HG03135 (cell line): Measurements from ENCODE around the gene HPCAL4.

Experiments
- ATAC-seq: cut with Tn5 transposase; IDR thresholded peaks from one replicate; pipeline ENCODE4 v1.9.1; 2021; ENCODE audit warnings: mild to moderate bottlenecking, moderate library complexity; ENCODE audit not compliant: unreplicated experiment

HPCAL4 gene

DNA sequence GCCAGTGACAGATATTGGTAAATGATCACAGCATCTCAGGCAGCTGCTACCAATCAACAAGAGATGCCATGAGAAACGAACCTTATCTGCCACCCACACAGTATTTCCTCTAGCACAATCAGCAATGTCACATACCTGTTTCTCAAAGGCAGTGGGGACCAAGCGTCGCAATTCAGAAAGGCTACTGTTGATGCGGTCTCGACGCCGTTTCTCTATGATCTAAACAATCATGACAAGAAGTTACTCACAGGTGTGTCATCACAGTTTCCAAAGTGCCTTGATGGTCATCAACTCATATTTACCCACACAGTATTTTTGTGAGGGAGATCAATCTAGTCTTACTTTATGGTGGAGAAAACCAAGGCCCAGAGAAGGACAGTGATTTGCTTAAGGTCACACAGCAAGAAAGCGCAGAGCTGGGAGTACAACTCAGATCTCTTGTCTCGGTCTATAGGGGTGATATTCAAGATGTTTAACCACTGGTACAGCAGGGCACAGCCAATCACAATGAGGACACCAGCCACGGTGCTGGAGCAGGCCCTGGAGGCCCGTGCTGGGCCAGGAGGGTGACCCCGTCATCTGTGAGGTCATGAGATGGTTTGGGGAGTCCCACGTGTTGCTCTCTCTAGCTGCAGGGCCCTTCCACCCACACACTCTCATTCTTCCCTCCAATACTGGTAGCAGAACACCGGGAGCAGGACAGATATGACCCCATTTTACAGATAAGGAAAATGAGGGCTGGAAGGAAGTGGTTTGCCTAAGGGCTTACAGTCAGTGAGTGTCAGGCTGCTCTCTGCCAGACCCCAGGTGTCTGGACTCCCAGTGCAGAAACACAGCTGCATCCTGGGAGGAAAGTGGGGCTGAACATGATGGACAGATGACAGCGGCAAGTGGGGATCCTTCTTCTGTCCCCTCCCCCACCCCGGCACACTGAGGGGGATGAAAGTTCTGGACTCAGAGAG is 59.6 kb downstream of the HPCAL4 start:
- no peak for ATAC-seq

DNA sequence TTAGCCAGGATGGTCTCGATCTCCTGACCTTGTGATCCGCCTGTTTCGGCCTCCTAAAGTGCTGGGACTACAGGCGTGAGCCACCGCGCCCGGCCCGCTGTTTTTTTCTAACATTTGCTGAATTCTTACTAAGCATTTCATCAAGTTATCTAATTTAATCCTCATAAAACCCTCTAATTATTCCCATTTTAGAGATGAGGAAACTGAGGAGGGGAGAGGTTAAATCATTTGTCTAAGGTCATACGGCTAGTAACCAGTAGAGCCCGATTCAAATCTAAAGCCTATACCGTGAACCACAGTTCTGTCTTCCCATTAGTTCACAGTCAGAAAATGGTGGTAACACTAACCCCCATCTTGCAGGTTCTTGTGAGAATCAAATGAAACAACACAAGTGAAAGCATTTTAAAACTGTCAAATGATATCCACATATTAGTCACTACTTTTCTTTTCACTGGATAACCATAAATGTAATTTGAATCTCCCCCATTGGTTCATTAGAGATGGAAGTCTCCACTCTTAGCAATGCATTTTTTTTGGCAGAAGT is 62.4 kb downstream of the HPCAL4 start:
- ATAC-seq: no peak
